Lower lobe of right lung (tissue), 2 donors: ENCODE data around the gene RAD23A. TPM values are rescaled to one million over a fixed set of nuclear protein-coding genes. Genes with fewer than 3 reads are reported as not detected.
A peak's percentile ranks its signal among the peaks of the same experiment; 100 is the strongest.
"Not testable (repeated sequence)": the region's sequence is repeated elsewhere in the genome, so short reads cannot be mapped to it uniquely, and the experiment has no call there.

Experiments used
- ATAC-seq, 2 donors: fragments of 200-7000 bp; cut with Tn5 transposase; one replicate each; pipeline ENCODE4 v1.9.1; 2020 to 2022; ENCODE audit warnings: mild to moderate bottlenecking in 2 of 2, moderate library complexity in 2 of 2
- DNase-seq: peaks from one replicate; pipeline ENCODE4 v3.0.0-alpha.2; 2020
- H3K27ac ChIP-seq: fragments of 200-600 bp; one replicate; pipeline ENCODE4 v1.8.0; 2022
- H3K27me3 ChIP-seq: fragments of 200-600 bp; one replicate; pipeline ENCODE4 v1.8.0; 2022; ENCODE audit warnings: low read depth
- H3K36me3 ChIP-seq: fragments of 200-600 bp; one replicate; pipeline ENCODE4 v1.8.0; 2022; ENCODE audit warnings: mild to moderate bottlenecking
- H3K4me1 ChIP-seq: fragments of 200-600 bp; one replicate; pipeline ENCODE4 v1.8.0; 2022
- H3K4me3 ChIP-seq: fragments of 200-600 bp; one replicate; pipeline ENCODE4 v1.8.0; 2022; ENCODE audit warnings: mild to moderate bottlenecking
- H3K9me3 ChIP-seq: fragments of 200-600 bp; one replicate; pipeline ENCODE4 v1.8.0; 2022
- CTCF ChIP-seq: fragments of 200-600 bp; IDR thresholded peaks from one replicate; pipeline ENCODE4 v1.8.0; 2022; ENCODE audit warnings: antibody characterized with exemption, mild to moderate bottlenecking
- intact Hi-C: fragments of 100-400 bp; cut with DNase I; formaldehyde crosslinking; loops from one replicate; pipeline ENCODE4 v1.11.0; 2022
- total RNA-seq: library from RNA; stranded (reverse); fragmentation: NEBNext Ultra II Directional; extraction: Animal tissue kit (Norgen Biotek cat#: 25700); gene quantifications from one replicate; pipeline ENCODE4 v1.2.1, GENCODE V29; 2021
- donor health status: DM: no; HTN: yes; CAD: no; lungs with severe emphysema.

Gene RAD23A
- total RNA-seq, 1 donor from 2014 or later: 93.3 TPM

- Histone ChIP-seq H3K4me1 (peaks cover 47% of the 10 kb centered on the region), H3K27ac (peak overlapping the region; percentile 61), H3K36me3 (peaks cover 69% of the 10 kb centered on the region), H3K9me3 (no peaks in the 10 kb centered on the region), H3K27me3 (no peaks in the 10 kb centered on the region), H3K4me3 (no peak overlapping the region)
- intact Hi-C loops: no loop called here
- TF ChIP-seq CTCF: no peak
- DNase-seq: no peak
- no peak for ATAC-seq
Observed at GRCh38 chr19:12953138-12953798, 7.6 kb downstream of the RAD23A start.

- Histone ChIP-seq H3K4me3 (no peak overlapping the region), H3K9me3 (no peaks in the 10 kb centered on the region), H3K36me3 (peaks cover 62% of the 10 kb centered on the region), H3K27me3 (no peaks in the 10 kb centered on the region), H3K27ac (no peak overlapping the region), H3K4me1 (peaks cover 47% of the 10 kb centered on the region)
- ATAC-seq (no peak), DNase-seq (no peak)
- TF ChIP-seq CTCF: no peak
- intact Hi-C loops: no loop called here
Observed at GRCh38 chr19:12953799-12954611, 8.3 kb downstream of the RAD23A start.

GRCh38 chr19:12954612-12954962 is 8.9 kb downstream of the RAD23A start:
- no peak for ATAC-seq
- Histone ChIP-seq H3K27ac (no peak overlapping the region), H3K27me3 (no peaks in the 10 kb centered on the region), H3K4me1 (peaks cover 47% of the 10 kb centered on the region), H3K36me3 (peaks cover 56% of the 10 kb centered on the region), H3K4me3 (no peak overlapping the region), H3K9me3 (no peaks in the 10 kb centered on the region)
- no peak for DNase-seq
- intact Hi-C loops: no loop called here
- no peak for TF ChIP-seq CTCF

- H3K27me3 ChIP-seq, DNase-seq, ATAC-seq, H3K9me3 ChIP-seq, intact Hi-C loops, H3K27ac ChIP-seq: not testable (repeated sequence)
- Histone ChIP-seq H3K4me3 (peak overlapping the region; percentile 86), H3K4me1 (peaks cover 47% of the 10 kb centered on the region), H3K36me3 (peaks cover 46% of the 10 kb centered on the region)
Observed at GRCh38 chr19:12955575-12955974, 9.9 kb downstream of the RAD23A start.

GRCh38 chr19:12955996-12956395 is 10.3 kb downstream of the RAD23A start:
- Histone ChIP-seq H3K27ac (peak overlapping the region; percentile 89), H3K9me3 (no peaks in the 10 kb centered on the region), H3K27me3 (no peaks in the 10 kb centered on the region), H3K36me3 (peaks cover 42% of the 10 kb centered on the region), H3K4me3 (peak overlapping the region; percentile 86), H3K4me1 (peaks cover 47% of the 10 kb centered on the region)
- ATAC-seq (no peak), DNase-seq (no peak)
- no peak for TF ChIP-seq CTCF
- intact Hi-C loops: no loop called here
